Stomach (tissue), 4 donors: Measurements from ENCODE around the gene DOCK8.

Experiments
- CTCF ChIP-seq, 7 experiments: fragments of 450-650 bp in 4 of 7; fragments of 200-600 bp in 3 of 7; sonication (generic) in 3 of 7; IDR thresholded peaks; one replicate each; pipeline ENCODE4 v1.5.1; 2016 to 2019; ENCODE audit warnings: antibody characterized with exemption in 7 of 7, control low read depth in 2 of 7, mild to moderate bottlenecking in 1 of 7
- EP300 ChIP-seq: sonication (generic); formaldehyde crosslinking; IDR thresholded peaks from one replicate; pipeline ENCODE4 v1.6.1; 2017; ENCODE audit warnings: antibody characterized with exemption
- POLR2A ChIP-seq, 4 donors: fragments of 450-650 bp; IDR thresholded peaks; one replicate each; pipeline ENCODE4 v1.6.1; 2016; ENCODE audit warnings: antibody characterized with exemption in 4 of 4, control low read depth in 2 of 4, mild to moderate bottlenecking in 1 of 4, moderate library complexity in 1 of 4
- POLR2AphosphoS5 ChIP-seq, 3 donors: sonication (generic); formaldehyde crosslinking; IDR thresholded peaks; one replicate each; pipeline ENCODE4 v1.6.1; 2016; ENCODE audit warnings: antibody characterized with exemption in 3 of 3

GRCh38 chr9:312596-313320 lies 98.1 kb downstream of the DOCK8 start:
- TF ChIP-seq CTCF (IDR thresholded peaks at IDR 0.05) (no peak), POLR2AphosphoS5 (IDR thresholded peaks at IDR 0.05) (no peak), EP300 (no peak), POLR2A (IDR thresholded peaks at IDR 0.05) (no peak)
